HEK293 (cell line): Measurements from ENCODE around the gene TPGS2.

Source experiments
- CTCF ChIA-PET: fragments of 350-600 bp; formaldehyde crosslinking; extraction: SDS; loops from one replicate; lab custom pipeline; 2021; ENCODE audit warnings: antibody characterized with exemption; lab: Yijun Ruan, JAX
- POLR2A ChIA-PET: fragments of 300-600 bp; formaldehyde crosslinking; extraction: SDS; loops from one replicate; lab custom pipeline; 2020; ENCODE audit warnings: antibody characterized with exemption, inconsistent platforms; lab: Yijun Ruan, JAX
- H3K27ac ChIP-seq: fragments of 200-500 bp; sonication (Bioruptor generic); 2 replicates; pipeline ENCODE4 v1.5.1; 2014; ENCODE audit warnings: low read depth, low read length, control low read depth, inconsistent platforms; ENCODE audit errors: extremely low read depth
- H3K36me3 ChIP-seq, 2 experiments: fragments of 200-500 bp in 1 of 2; sonication (Bioruptor generic) in 1 of 2; 1 replicate in 1 of 2; 2 replicates in 1 of 2; pipeline ENCODE4 v1.5.1; 2014 to 2017; ENCODE audit warnings: inconsistent platforms in 2 of 2, low read length in 2 of 2; ENCODE audit not compliant: control insufficient read depth in 2 of 2, insufficient read depth in 1 of 2
- H3K4me1 ChIP-seq: fragments of 200-500 bp; sonication (Bioruptor generic); 2 replicates; pipeline ENCODE4 v1.5.1; 2014; ENCODE audit warnings: mild to moderate bottlenecking, low read length, inconsistent platforms; ENCODE audit not compliant: control insufficient read depth, insufficient read depth
- H3K4me3 ChIP-seq: 2 replicates; pipeline ENCODE4 v1.5.1; 2011; ENCODE audit warnings: low read depth, mild to moderate bottlenecking, control low read depth, low read length, moderate library complexity
- H3K9me3 ChIP-seq: fragments of 200-500 bp; sonication (Bioruptor generic); 2 replicates; pipeline ENCODE4 v1.5.1; 2014; ENCODE audit warnings: low read depth, low read length, inconsistent platforms; ENCODE audit not compliant: control insufficient read depth, insufficient read depth
- INSM2 ChIP-seq: fragments of 450-650 bp; formaldehyde crosslinking; IDR thresholded peaks from 2 replicates; pipeline ENCODE4 v1.5.1; 2016; ENCODE audit warnings: missing biosample characterization, missing genetic modification characterization
- MZF1 ChIP-seq: fragments of 450-650 bp; formaldehyde crosslinking; IDR thresholded peaks from 2 replicates; pipeline ENCODE4 v1.5.1; 2017; ENCODE audit warnings: missing biosample characterization, missing genetic modification characterization, borderline replicate concordance
- PRDM10 ChIP-seq: fragments of 450-650 bp; formaldehyde crosslinking; IDR thresholded peaks from 2 replicates; pipeline ENCODE4 v1.5.1; 2016; ENCODE audit warnings: missing biosample characterization, missing genetic modification characterization
- ZBTB48 ChIP-seq: fragments of 450-650 bp; formaldehyde crosslinking; IDR thresholded peaks from 2 replicates; pipeline ENCODE4 v1.5.1; 2016; ENCODE audit warnings: missing biosample characterization, missing genetic modification characterization
- ZIC2 ChIP-seq: fragments of 450-650 bp; formaldehyde crosslinking; IDR thresholded peaks from 2 replicates; pipeline ENCODE4 v1.5.1; 2016; ENCODE audit warnings: missing biosample characterization, missing genetic modification characterization
- ZNF112 ChIP-seq: fragments of 450-650 bp; formaldehyde crosslinking; IDR thresholded peaks from 2 replicates; pipeline ENCODE4 v1.5.0; 2017; ENCODE audit warnings: missing biosample characterization, missing genetic modification characterization
- ZNF132 ChIP-seq: fragments of 450-650 bp; formaldehyde crosslinking; IDR thresholded peaks from 2 replicates; pipeline ENCODE4 v1.5.1; 2017; ENCODE audit warnings: missing biosample characterization, missing genetic modification characterization, borderline replicate concordance
- ZNF223 ChIP-seq: fragments of 450-650 bp; formaldehyde crosslinking; IDR thresholded peaks from 2 replicates; pipeline ENCODE4 v1.5.1; 2016; ENCODE audit warnings: missing biosample characterization, missing genetic modification characterization
- ZNF23 ChIP-seq: fragments of 450-650 bp; formaldehyde crosslinking; IDR thresholded peaks from 2 replicates; pipeline ENCODE4 v1.5.1; 2016; ENCODE audit warnings: missing biosample characterization, missing genetic modification characterization, borderline replicate concordance
- ZNF37A ChIP-seq: fragments of 450-650 bp; IDR thresholded peaks from 2 replicates; pipeline ENCODE4 v1.5.1; 2018; ENCODE audit warnings: missing biosample characterization, missing genetic modification characterization
- ZNF398 ChIP-seq: fragments of 450-650 bp; formaldehyde crosslinking; IDR thresholded peaks from 2 replicates; pipeline ENCODE4 v1.5.1; 2017; ENCODE audit warnings: missing biosample characterization, missing genetic modification characterization
- ZNF433 ChIP-seq: fragments of 450-650 bp; formaldehyde crosslinking; IDR thresholded peaks from 2 replicates; pipeline ENCODE4 v1.5.1; 2016; ENCODE audit warnings: missing biosample characterization, missing genetic modification characterization, low read depth
- ZNF549 ChIP-seq: fragments of 450-650 bp; IDR thresholded peaks from 2 replicates; pipeline ENCODE4 v1.5.1; 2018; ENCODE audit warnings: missing biosample characterization, missing genetic modification characterization, mild to moderate bottlenecking, inconsistent platforms, moderate library complexity
- ZNF555 ChIP-seq: fragments of 450-650 bp; formaldehyde crosslinking; conservative IDR thresholded peaks from 2 replicates; pipeline ENCODE4 v1.5.1; 2017; ENCODE audit warnings: missing biosample characterization, mild to moderate bottlenecking, missing genetic modification characterization, inconsistent platforms
- ZNF558 ChIP-seq: fragments of 450-650 bp; formaldehyde crosslinking; IDR thresholded peaks from 2 replicates; pipeline ENCODE4 v1.5.1; 2016; ENCODE audit warnings: missing biosample characterization, missing genetic modification characterization
- ZNF585B ChIP-seq: fragments of 450-650 bp; formaldehyde crosslinking; IDR thresholded peaks from 2 replicates; pipeline ENCODE4 v1.5.1; 2016; ENCODE audit warnings: missing biosample characterization, missing genetic modification characterization
- ZNF660 ChIP-seq: fragments of 450-650 bp; IDR thresholded peaks from 2 replicates; pipeline ENCODE4 v1.5.1; 2018; ENCODE audit warnings: missing biosample characterization, mild to moderate bottlenecking, missing genetic modification characterization
- ZNF670 ChIP-seq: fragments of 450-650 bp; formaldehyde crosslinking; IDR thresholded peaks from 2 replicates; pipeline ENCODE4 v1.5.1; 2016; ENCODE audit warnings: missing biosample characterization, missing genetic modification characterization, low read depth
- ZNF677 ChIP-seq: fragments of 450-650 bp; IDR thresholded peaks from 2 replicates; pipeline ENCODE4 v1.5.0; 2018; ENCODE audit warnings: missing biosample characterization, mild to moderate bottlenecking, missing genetic modification characterization, moderate library complexity
- ZNF776 ChIP-seq: fragments of 450-650 bp; formaldehyde crosslinking; IDR thresholded peaks from 2 replicates; pipeline ENCODE4 v1.5.0; 2017; ENCODE audit warnings: missing biosample characterization, missing genetic modification characterization, borderline replicate concordance
- ZNF792 ChIP-seq: fragments of 450-650 bp; formaldehyde crosslinking; IDR thresholded peaks from 2 replicates; pipeline ENCODE4 v1.5.1; 2016; ENCODE audit warnings: missing biosample characterization, missing genetic modification characterization
- ZNF830 ChIP-seq: fragments of 450-650 bp; IDR thresholded peaks from 2 replicates; pipeline ENCODE4 v1.5.0; 2018; ENCODE audit warnings: missing biosample characterization, missing genetic modification characterization, low read depth, mild to moderate bottlenecking, moderate library complexity
- TF ChIP-seq, protein P1 (sequence below): fragments of 450-650 bp; formaldehyde crosslinking; IDR thresholded peaks from 2 replicates; pipeline ENCODE4 v1.5.1; 2016; ENCODE audit warnings: missing biosample characterization, missing genetic modification characterization

TPGS2 gene

DNA sequence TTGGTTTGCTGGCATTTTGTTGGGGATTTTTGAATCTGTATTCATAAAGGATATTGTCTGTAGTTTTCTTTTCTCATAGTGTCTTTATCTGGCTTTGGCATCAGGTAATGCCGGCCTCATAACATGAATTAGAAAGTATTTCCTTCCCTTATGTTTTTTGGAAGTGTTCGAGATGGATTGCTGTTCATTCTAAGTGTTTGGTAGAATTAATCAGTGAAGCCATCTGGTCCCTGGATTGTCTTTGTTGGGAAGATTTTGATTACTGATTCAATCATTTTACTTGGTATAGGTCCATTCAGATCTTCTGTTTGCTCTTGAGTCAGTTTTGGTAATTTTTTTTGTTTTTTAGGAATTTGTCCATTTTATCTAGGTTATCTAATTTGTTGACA lies 22.4 kb upstream of the TPGS2 start (continued):
- TF ChIP-seq ZNF670 (tag by site-specific recombination) (no peak), ZNF677 (no peak), ZNF433 (no peak), ZNF792 (no peak), ZNF23 (tag by site-specific recombination) (no peak), ZNF223 (no peak)
- TF ChIP-seq, all 188 proteins: peak for 0

DNA sequence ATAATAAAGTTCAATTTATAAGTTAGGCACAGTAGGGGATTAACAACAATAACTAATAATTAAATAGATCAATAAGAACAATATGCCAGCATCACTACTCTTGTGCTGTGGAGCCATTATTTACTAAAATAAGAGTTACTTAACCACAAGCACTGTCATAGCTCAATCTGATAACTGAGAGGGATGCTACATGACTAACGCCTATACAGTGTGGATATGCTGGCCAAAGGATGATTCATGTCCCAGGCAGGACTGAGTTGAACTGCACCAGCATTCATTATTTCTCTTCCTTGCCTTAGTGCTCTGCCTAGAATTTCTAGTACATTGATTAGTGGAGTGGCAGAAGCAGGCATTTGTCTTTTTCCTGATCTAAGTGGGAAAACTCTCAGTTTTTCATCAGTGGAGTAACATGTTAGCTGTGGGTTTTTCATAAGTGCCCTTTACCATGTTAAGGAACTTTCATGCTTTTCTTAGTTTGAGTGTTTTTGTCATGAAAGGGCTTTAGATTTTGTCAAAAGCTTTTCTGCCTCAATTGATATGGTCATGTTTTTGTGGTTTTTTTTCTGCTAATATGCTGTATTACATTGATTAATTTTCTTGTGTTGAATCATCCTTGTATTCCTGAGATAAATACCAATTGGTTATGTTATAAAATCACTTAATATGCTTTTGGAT lies 21.9 kb upstream of the TPGS2 start:
- ChIA-PET CTCF (interaction anchor here (0.7 kb wide), 1 partner anchor 377 kb away, joined by 3 read pairs; no protein-coding TSS in a partner anchor), POLR2A (no interaction called here)
- no peaks in the 10 kb centered on the region for H3K4me1 ChIP-seq
- no peak overlapping the region for H3K4me3 ChIP-seq
- peaks cover 0 to 6% of the 10 kb centered on the region in 2 experiments; a peak in 1 of 3 replicates for H3K36me3 ChIP-seq
- H3K27ac ChIP-seq, result no peak overlapping the region
- no peak for TF ChIP-seq ZNF398
- no peak for TF ChIP-seq ZNF585B (tag by site-specific recombination)
- no peak for TF ChIP-seq ZNF776 (tag by site-specific recombination)
- no peak for TF ChIP-seq ZNF549 (tag by site-specific recombination)
- TF ChIP-seq PRDM10, result no peak
- no peak for TF ChIP-seq MZF1
- no peak for TF ChIP-seq ZNF558
- TF ChIP-seq INSM2 (tag by site-specific recombination), result no peak
- no peak for TF ChIP-seq ZNF112 (tag by site-specific recombination)
- TF ChIP-seq, protein P1, sequence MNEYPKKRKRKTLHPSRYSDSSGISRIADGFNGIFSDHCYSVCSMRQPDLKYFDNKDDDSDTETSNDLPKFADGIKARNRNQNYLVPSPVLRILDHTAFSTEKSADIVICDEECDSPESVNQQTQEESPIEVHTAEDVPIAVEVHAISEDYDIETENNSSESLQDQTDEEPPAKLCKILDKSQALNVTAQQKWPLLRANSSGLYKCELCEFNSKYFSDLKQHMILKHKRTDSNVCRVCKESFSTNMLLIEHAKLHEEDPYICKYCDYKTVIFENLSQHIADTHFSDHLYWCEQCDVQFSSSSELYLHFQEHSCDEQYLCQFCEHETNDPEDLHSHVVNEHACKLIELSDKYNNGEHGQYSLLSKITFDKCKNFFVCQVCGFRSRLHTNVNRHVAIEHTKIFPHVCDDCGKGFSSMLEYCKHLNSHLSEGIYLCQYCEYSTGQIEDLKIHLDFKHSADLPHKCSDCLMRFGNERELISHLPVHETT, result no peak
- no peak for TF ChIP-seq ZIC2
- TF ChIP-seq ZNF555 (tag by site-specific recombination), result no peak
- no peak for TF ChIP-seq ZNF660 (tag by site-specific recombination)
- TF ChIP-seq ZNF37A (tag by site-specific recombination), result no peak
- no peak for TF ChIP-seq ZNF830 (tag by site-specific recombination)
- TF ChIP-seq ZNF132 (tag by site-specific recombination), result no peak
- TF ChIP-seq ZBTB48 (tag by site-specific recombination), result no peak
- no peaks in the 10 kb centered on the region for H3K9me3 ChIP-seq
